ENCODE results near the gene RDH5.

GRCh38 chr12:55765736-55766290 lies 45.6 kb downstream of the RDH5 start:
- no peak for TF ChIP-seq CTCF (IDR thresholded peaks at IDR 0.05)
- no peak for TF ChIP-seq EZH2 (IDR thresholded peaks at IDR 0.05)

Measured in neural progenitor cell (in vitro differentiated cells).